HepG2 (cell line): ENCODE data around the gene WNT3. TPM values are rescaled to one million over a fixed set of nuclear protein-coding genes. Genes with fewer than 3 reads are reported as not detected.

Source experiments
- ARID5B ChIP-seq: IDR thresholded peaks from 2 replicates; pipeline ENCODE4 v1.4.0; 2020; ENCODE audit warnings: mild to moderate bottlenecking, missing genetic modification reagents
- ATF7-NPFF ChIP-seq: sonication (generic); formaldehyde crosslinking; IDR thresholded peaks from 2 replicates; pipeline ENCODE4 v1.8.1; 2023; ENCODE audit warnings: mild to moderate bottlenecking, low read depth, missing genetic modification reagents, moderate library complexity
- CBFB ChIP-seq: sonication (generic); formaldehyde crosslinking; IDR thresholded peaks from 2 replicates; pipeline ENCODE4 v1.4.0; 2020; ENCODE audit warnings: missing genetic modification reagents
- HIVEP1 ChIP-seq: sonication (generic); formaldehyde crosslinking; IDR thresholded peaks from 2 replicates; pipeline ENCODE4 v1.4.0; 2020; ENCODE audit warnings: mild to moderate bottlenecking, missing genetic modification reagents
- MZF1 ChIP-seq: sonication (generic); formaldehyde crosslinking; IDR thresholded peaks from 2 replicates; pipeline ENCODE4 v1.8.1; 2023; ENCODE audit warnings: mild to moderate bottlenecking, missing genetic modification reagents, borderline replicate concordance
- NFE2 ChIP-seq: sonication (generic); formaldehyde crosslinking; IDR thresholded peaks from 2 replicates; pipeline ENCODE4 v1.4.0; 2020; ENCODE audit warnings: missing genetic modification reagents
- PPARG ChIP-seq: conservative IDR thresholded peaks from 2 replicates; pipeline ENCODE4 v1.6.1; 2016; ENCODE audit warnings: missing biosample characterization, missing genetic modification reagents
- SNAI1 ChIP-seq: sonication (generic); formaldehyde crosslinking; IDR thresholded peaks from 2 replicates; pipeline ENCODE4 v1.5.0; 2020; ENCODE audit warnings: mild to moderate bottlenecking, missing genetic modification reagents, borderline replicate concordance
- SUZ12 ChIP-seq: fragments of 150-350 bp; IDR thresholded peaks from 2 replicates; pipeline ENCODE4 v1.6.1; 2014; ENCODE audit warnings: low read depth, low read length
- THAP8 ChIP-seq: sonication (generic); formaldehyde crosslinking; IDR thresholded peaks from 2 replicates; pipeline ENCODE4 v1.5.1; 2020; ENCODE audit warnings: missing genetic modification reagents, mild to moderate bottlenecking, borderline replicate concordance
- TSC22D2 ChIP-seq: sonication (generic); formaldehyde crosslinking; IDR thresholded peaks from 2 replicates; pipeline ENCODE4 v1.5.1; 2020; ENCODE audit warnings: missing genetic modification reagents, mild to moderate bottlenecking, borderline replicate concordance
- UBTF ChIP-seq: sonication (generic); formaldehyde crosslinking; IDR thresholded peaks from 2 replicates; pipeline ENCODE4 v1.4.0; 2020; ENCODE audit warnings: mild to moderate bottlenecking, missing genetic modification reagents
- ZMYM3 ChIP-seq: sonication (generic); formaldehyde crosslinking; IDR thresholded peaks from 2 replicates; pipeline ENCODE4 v1.5.1; 2020; ENCODE audit warnings: mild to moderate bottlenecking, missing genetic modification reagents
- ZNF230 ChIP-seq: sonication (generic); formaldehyde crosslinking; IDR thresholded peaks from 2 replicates; pipeline ENCODE4 v1.4.0; 2020; ENCODE audit warnings: mild to moderate bottlenecking, missing genetic modification reagents
- ZNF24 ChIP-seq: fragments of 450-650 bp; IDR thresholded peaks from 2 replicates; pipeline ENCODE4 v1.6.1; 2017; ENCODE audit warnings: antibody characterized with exemption, mild to moderate bottlenecking
- ZNF3 ChIP-seq: IDR thresholded peaks from 2 replicates; pipeline ENCODE4 v1.7.0; 2017; ENCODE audit warnings: inconsistent platforms
- ZNF350 ChIP-seq: sonication (generic); formaldehyde crosslinking; IDR thresholded peaks from 2 replicates; pipeline ENCODE4 v1.4.0; 2020; ENCODE audit warnings: mild to moderate bottlenecking, low read depth, missing genetic modification reagents, borderline replicate concordance
- ZUFSP ChIP-seq: sonication (generic); formaldehyde crosslinking; IDR thresholded peaks from 2 replicates; pipeline ENCODE4 v1.9.0; 2021; ENCODE audit warnings: missing genetic modification reagents, mild to moderate bottlenecking, borderline replicate concordance
- polyA plus RNA-seq, 8 experiments: library from polyadenylated mRNA; depleted of rRNA in 3 of 8; stranded (reverse) in 7 of 8; unstranded in 1 of 8; fragments of >200 nt; fragmentation: Illumina TruSeq in 4 of 8; extraction: Trizol in 4 of 8; gene quantifications; 2 replicates each; pipeline versions ENCODE4 v1.2.1 to v1.2.3, GENCODE V29; 2011 to 2016; ENCODE audit warnings: low read depth in 4 of 8, missing spikeins in 1 of 8, mixed read lengths in 1 of 8; ENCODE audit not compliant: insufficient read depth in 1 of 8
- total RNA-seq, 5 experiments: library from RNA; depleted of rRNA; stranded (reverse); fragments of >200 nt; fragmentation: Illumina TruSeq; extraction: Trizol; gene quantifications; 2 replicates each; pipeline ENCODE4 v1.2.3, GENCODE V29; 2016; ENCODE audit warnings: low read depth in 1 of 5
- TF ChIP-seq, protein P1 (sequence below): sonication (generic); formaldehyde crosslinking; IDR thresholded peaks from 2 replicates; pipeline ENCODE4 v1.8.0; 2023; ENCODE audit warnings: mild to moderate bottlenecking, missing genetic modification reagents

WNT3 gene
- total and polyA plus RNA-seq, 2 of the 13 experiments (the other 11 are each of a cell fraction or from before 2014, with no cell fraction given), result 8.5 to 10.3 TPM

DNA sequence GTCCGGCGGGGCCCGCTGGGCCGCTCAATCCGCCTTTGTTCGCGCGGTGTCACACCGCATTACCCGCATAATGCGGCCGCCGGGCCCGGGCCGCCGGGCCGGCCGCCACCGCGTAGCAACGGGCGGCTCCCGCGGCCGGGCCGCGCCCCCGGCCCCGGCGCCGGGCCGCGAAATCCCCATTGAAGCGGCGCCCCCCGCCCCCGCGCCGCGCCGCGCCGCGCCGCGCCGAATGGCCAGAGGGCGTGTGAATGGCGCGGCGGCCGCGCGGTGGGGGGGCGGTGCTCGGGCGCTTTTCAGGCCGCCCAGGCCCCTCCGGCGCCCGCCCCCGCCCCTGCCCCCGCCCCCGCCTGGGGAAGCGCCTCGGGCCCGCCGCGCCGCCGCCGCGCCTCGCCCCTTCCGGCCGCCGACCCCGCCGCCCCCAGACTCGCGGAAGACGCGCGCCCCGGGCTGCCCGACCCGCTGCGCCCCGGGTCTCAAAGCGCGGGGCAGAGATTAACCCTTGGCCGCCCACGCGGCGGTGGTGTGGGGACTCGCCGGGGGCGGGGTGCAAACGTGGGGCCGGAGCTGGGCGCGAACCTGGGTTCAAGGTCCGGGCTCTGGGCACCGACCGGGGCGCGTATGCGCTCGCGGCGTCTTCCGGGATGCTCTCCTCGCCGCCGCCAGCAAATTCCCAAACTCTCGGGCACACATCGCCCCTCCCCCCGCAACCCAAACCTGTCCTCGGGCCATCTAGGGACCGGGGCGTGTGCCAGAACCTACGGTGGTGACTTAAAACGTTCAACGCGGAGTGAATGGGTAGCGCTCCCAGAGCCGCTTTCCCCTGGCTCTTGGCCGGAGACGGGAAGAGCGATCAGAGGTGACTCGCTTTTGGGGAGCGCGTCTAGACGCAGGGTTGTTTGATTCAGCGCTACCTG lies 46.7 kb downstream of the WNT3 start (continued):
- TF ChIP-seq ZMYM3 (CRISPR knock-in tag) (peak; percentile 79), MZF1 (peak; percentile 58; the same call in 1 of the 2 replicates), NFE2 (no peak), ZNF230 (CRISPR knock-in tag) (peak; percentile 69; the same call in 1 of the 2 replicates), ATF7-NPFF (CRISPR knock-in tag) (peak; percentile 87), HIVEP1 (peak; percentile 89), UBTF (CRISPR knock-in tag) (peak; percentile 85), PPARG (CRISPR knock-in tag) (0 out of 2 replicates have a peak, but pooled peaks have one; percentile 30), THAP8 (CRISPR knock-in tag) (no peak), ZUFSP (CRISPR knock-in tag) (no peak), TSC22D2 (CRISPR knock-in tag) (no peak), CBFB (peak; percentile 76), SNAI1 (peak; percentile 92), ZNF3 (no peak), ZNF350 (CRISPR knock-in tag) (peak; percentile 72; the same call in 1 of the 2 replicates), ZNF24 (no peak), SUZ12 (no peak), ARID5B (CRISPR knock-in tag) (peak; percentile 79)
- TF ChIP-seq, protein P1, sequence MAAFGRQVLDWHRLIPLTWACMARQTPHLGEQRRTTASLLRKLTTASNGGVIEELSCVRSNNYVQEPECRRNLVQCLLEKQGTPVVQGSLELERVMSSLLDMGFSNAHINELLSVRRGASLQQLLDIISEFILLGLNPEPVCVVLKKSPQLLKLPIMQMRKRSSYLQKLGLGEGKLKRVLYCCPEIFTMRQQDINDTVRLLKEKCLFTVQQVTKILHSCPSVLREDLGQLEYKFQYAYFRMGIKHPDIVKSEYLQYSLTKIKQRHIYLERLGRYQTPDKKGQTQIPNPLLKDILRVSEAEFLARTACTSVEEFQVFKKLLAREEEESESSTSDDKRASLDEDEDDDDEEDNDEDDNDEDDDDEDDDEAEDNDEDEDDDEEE (CRISPR knock-in tag), result peak; percentile 97
